ENCODE measurements around the gene BICD2.
"Not testable (repeated sequence)": the region's sequence is repeated elsewhere in the genome, so short reads cannot be mapped to it uniquely, and the experiment has no call there.

Gene BICD2

DNA sequence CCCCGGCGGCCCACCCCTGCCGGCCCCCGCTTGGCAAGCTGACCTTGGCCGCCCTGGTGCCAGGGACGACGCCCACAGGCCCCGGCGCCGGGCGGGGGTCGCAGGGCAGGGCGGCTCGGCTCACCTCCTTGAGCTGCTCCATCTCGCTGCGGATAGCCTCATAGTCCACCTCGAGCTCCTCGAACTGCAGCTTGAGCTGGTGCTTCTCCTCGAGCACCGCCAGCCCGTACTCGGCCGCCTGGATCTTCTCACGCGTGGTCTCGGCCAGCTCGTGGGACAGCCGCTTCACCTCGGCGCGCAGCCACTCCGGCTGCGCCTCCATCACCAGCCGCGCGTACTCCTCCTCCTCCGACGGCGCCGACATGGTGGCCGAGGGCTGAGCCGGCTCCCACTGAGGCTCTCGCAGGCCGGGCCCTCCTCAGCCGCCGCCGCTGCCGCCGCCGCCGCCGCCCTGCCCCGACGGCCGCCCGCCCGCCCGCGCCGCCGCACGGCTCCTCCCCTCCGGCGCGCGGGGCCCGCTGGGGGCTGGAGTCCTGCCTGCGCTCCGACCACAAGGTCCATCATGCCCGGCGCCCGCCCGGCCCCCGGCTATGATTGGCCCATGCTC lies at the start of gene BICD2:
Gene BICD2, minus strand, starts transcription at position 453 of the 607 bp plus-strand sequence. Its CDS starts 89 bp downstream, at position 364.
- no peak for DNase-seq (ENCODE audit: low read depth)
- TF ChIP-seq, protein P1, sequence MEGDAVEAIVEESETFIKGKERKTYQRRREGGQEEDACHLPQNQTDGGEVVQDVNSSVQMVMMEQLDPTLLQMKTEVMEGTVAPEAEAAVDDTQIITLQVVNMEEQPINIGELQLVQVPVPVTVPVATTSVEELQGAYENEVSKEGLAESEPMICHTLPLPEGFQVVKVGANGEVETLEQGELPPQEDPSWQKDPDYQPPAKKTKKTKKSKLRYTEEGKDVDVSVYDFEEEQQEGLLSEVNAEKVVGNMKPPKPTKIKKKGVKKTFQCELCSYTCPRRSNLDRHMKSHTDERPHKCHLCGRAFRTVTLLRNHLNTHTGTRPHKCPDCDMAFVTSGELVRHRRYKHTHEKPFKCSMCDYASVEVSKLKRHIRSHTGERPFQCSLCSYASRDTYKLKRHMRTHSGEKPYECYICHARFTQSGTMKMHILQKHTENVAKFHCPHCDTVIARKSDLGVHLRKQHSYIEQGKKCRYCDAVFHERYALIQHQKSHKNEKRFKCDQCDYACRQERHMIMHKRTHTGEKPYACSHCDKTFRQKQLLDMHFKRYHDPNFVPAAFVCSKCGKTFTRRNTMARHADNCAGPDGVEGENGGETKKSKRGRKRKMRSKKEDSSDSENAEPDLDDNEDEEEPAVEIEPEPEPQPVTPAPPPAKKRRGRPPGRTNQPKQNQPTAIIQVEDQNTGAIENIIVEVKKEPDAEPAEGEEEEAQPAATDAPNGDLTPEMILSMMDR (conservative IDR thresholded peaks at IDR 0.05; ENCODE audit: low read depth, low read length): no peak
- H3K4me3 ChIP-seq (ENCODE audit: low read depth, low read length): peak within 1 kb of the TSS; percentile 98

DNA sequence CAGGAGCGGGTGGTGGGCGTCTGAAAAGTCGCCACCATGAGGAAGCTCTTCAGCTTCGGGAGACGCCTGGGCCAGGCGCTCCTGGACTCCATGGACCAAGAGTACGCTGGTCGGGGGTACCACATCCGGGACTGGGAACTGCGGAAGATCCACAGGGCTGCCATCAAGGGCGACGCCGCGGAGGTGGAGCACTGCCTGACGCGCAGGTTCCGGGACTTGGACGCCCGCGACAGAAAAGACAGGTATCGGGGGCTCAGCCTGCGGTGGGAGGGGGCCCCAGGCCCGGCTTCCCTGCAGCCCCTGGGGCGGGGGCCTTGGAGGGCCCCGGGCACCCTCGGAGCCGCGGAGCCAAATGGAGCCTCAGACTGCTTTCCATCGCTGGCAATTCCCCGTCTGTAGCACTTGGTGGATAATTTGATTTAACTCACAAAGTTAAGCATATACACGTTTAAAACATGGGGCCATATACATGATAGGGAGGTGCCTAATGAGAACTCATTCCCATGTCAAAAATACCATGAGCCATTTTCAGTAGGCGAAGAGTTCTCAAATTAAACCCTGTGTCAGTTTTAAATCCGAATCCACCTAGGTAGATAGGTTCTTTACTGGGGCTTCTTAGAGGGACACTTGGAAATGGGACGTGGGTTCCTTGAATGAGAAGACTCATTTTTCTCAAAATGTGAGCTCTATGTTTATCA lies 45.1 kb upstream of the BICD2 start:
- DNase-seq (ENCODE audit: low read depth); H3K4me3 ChIP-seq (ENCODE audit: low read depth, low read length): not testable (repeated sequence)

DNA sequence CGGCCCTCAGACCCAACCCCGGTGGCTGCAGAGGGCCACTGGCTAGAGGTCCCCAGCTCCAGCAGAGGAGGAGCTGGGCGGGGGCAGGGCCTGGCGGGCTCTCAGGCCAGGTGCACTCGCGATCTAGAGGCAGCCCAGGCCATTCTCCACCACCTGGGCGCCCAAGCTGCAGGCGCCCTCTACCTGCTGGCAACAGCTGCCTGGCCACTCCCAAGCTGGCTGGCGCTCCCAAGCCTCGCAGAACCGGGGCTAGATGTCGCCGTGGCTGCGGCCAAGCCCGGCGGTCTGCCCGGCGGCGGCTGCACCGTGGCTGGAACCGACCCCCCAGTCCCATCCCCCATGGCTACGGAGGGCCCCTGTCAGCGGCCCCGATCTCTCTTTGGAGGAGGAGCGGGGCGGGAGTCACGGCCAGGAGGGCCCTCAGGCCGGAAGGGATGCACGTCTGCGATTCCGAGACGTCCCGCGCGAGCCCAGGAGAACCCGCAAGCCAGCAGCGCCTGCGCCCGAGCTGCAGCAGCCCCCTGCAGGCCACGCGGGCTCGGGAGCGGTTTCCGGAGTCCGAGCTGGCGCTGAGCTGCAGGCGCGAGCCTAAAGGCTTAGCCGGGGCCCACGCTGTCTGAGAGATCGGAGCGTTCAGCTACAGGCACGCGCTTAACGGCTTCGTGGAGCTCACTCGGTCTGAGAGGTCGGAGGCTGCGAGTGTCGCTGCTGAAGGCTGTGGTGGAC lies 44.3 kb upstream of the BICD2 start:
- no peak overlapping the region for H3K4me3 ChIP-seq (ENCODE audit: low read depth, low read length)
- TF ChIP-seq, protein P1 (conservative IDR thresholded peaks at IDR 0.05; ENCODE audit: low read depth, low read length): peak; percentile 46
- DNase-seq (ENCODE audit: low read depth): peak; percentile 79

DNA sequence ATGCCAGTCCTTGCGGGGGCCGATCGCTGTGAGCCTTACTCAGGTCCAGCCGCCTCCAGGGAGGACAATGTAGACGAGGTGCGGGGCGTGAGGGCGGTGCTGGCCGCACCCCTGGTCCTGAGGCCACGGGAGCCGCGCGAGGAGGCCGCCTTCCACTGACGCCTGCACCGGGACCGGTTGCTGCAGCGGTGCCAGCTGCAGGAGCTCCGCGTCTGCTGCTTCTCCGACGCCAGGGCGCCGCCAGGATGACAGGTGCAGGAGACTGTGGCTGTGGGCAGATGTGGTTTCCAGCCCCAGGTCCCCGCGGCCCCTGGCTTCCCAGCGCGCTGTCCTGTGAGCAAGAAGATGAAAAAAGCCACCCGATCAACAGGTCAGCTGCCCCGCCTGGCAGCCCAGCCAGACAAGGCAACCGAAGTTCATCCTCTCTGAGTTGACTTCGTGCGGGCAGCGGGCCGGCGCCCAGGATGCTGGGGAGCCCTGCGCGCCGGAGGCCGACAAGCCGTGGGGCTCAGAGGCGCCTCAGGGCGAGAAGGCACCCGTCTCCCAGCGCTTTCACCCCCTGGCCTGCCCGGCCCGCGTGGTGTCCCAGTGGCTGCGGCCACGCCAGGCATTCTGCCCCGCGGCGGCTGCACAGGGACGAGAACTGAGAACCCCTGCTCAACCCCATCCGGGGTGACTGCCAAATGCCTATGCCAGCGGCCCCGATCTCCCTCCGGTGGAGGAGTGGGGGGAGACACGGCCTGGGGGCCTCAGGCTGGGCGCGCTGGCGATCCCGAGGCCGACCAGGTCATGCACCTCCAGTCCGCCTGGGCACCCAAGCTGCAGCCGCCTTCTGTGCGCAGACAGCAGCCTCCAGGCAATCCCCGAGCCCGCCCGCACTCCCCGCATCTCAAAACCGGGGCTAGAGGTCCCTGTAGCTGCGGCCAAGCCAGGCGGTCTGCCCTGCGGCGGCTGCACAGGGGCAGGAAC lies 43.4 kb upstream of the BICD2 start:
- DNase-seq (ENCODE audit: low read depth): no peak
- TF ChIP-seq, protein P1 (conservative IDR thresholded peaks at IDR 0.05; ENCODE audit: low read depth, low read length): no peak
- H3K4me3 ChIP-seq (ENCODE audit: low read depth, low read length): no peak overlapping the region

DNA sequence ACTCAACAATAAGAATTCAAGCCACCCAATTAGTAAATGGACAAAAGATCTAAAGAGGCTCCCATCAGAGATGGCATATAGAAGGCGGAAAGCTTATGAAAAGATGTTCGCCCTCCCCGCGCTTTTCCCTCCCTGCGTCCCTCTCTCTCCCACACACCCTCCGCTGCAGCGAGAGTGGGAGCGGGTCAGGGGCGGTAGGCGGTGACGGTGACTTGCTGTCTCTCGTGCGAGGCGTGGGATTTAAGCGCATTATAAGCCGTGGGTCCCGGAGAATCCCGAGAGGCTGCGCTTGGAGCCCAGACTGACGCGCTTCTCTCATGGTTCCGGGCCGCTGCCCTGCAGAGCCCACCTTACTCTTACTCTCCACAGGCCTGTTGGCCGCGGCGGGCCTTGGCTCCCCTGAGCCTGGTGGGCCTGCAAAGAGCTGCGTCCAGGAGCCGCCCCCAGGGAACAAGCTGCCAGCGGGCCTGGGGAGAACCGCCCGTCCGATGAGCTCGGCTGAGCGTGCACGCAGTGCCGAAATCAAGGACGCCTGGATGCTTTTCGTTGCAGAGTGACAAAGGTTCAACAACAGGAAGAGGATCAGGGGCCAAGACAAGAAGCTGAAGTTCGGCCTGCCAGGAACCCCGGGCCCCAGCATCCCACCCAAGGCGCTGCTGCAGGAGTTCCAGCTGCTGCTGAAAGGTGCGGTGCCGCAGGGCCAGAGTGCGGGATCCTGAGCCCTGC lies 42.6 kb upstream of the BICD2 start:
- H3K4me3 ChIP-seq (ENCODE audit: low read depth, low read length): no peak overlapping the region
- TF ChIP-seq, protein P1 (conservative IDR thresholded peaks at IDR 0.05; ENCODE audit: low read depth, low read length): no peak
- no peak for DNase-seq (ENCODE audit: low read depth)

DNA sequence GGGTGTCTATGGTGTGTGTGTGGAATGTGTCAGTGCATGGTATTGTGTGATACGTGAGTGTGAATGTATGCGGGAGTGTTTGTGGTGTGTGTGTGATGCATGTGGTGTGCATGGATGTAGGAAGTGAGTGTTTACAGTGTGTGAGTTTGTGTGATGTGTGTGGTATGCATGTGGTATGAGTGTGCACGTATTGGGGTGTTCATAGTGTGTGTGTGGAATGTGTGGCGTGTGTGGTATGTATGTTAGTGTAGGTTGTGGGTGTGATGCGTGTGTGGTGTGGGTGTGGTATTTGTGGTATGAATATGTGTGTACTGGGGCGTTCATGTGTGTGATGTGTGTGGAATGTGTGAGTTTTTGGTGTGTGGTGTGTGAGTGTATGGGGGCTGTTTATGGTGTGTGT lies 40.1 kb upstream of the BICD2 start:
- H3K4me3 ChIP-seq (ENCODE audit: low read depth, low read length): no peak overlapping the region
- DNase-seq (ENCODE audit: low read depth): no peak
- TF ChIP-seq, protein P1 (conservative IDR thresholded peaks at IDR 0.05; ENCODE audit: low read depth, low read length): no peak

Measured in choroid plexus epithelial cell (primary cell).